Measurements from ENCODE around the gene KLHL7. TPM values are rescaled to one million over a fixed set of nuclear protein-coding genes. Genes with fewer than 3 reads are reported as not detected.

The KLHL7 gene
- total RNA-seq, 1 donor from 2014 or later, result 21.6 TPM

- no peak for DNase-seq (ENCODE audit: extremely low spot score in 2 of 2)
- peaks cover 0 to 14% of the 10 kb centered on the region in 2 donors for H3K36me3 ChIP-seq
- H3K9me3 ChIP-seq, result no peaks in the 10 kb centered on the region
- no peak overlapping the region for H3K4me3 ChIP-seq
- intact Hi-C loops (cut with DNase I), result no loop called here
- no peaks in the 10 kb centered on the region for H3K27me3 ChIP-seq
- H3K27ac ChIP-seq, result no peak overlapping the region
- H3K4me1 ChIP-seq, result no peaks in the 10 kb centered on the region
- no peak for TF ChIP-seq CTCF (IDR thresholded peaks at IDR 0.05)
- no peak for TF ChIP-seq POLR2A (IDR thresholded peaks at IDR 0.05)
- TF ChIP-seq POLR2AphosphoS5 (IDR thresholded peaks at IDR 0.05; ENCODE audit: insufficient read depth in 1 of 2, low read depth in 1 of 2), result no peak
Measured at GRCh38 chr7:23164846-23165245, 59.3 kb downstream of the KLHL7 start.

- TF ChIP-seq CTCF (IDR thresholded peaks at IDR 0.05), result no peak
- no peak for TF ChIP-seq POLR2AphosphoS5 (IDR thresholded peaks at IDR 0.05; ENCODE audit: insufficient read depth in 1 of 2, low read depth in 1 of 2)
- no peak for TF ChIP-seq POLR2A (IDR thresholded peaks at IDR 0.05)
- intact Hi-C loops (cut with DNase I), result no loop called here
- peaks cover 0 to 14% of the 10 kb centered on the region in 2 donors for H3K36me3 ChIP-seq
- DNase-seq (ENCODE audit: extremely low spot score in 2 of 2), result no peak
- H3K27ac ChIP-seq, result no peak overlapping the region
- no peaks in the 10 kb centered on the region for H3K27me3 ChIP-seq
- H3K4me1 ChIP-seq, result no peaks in the 10 kb centered on the region
- no peaks in the 10 kb centered on the region for H3K9me3 ChIP-seq
- no peak overlapping the region for H3K4me3 ChIP-seq
Measured at GRCh38 chr7:23165316-23165715, 59.7 kb downstream of the KLHL7 start.

DNA sequence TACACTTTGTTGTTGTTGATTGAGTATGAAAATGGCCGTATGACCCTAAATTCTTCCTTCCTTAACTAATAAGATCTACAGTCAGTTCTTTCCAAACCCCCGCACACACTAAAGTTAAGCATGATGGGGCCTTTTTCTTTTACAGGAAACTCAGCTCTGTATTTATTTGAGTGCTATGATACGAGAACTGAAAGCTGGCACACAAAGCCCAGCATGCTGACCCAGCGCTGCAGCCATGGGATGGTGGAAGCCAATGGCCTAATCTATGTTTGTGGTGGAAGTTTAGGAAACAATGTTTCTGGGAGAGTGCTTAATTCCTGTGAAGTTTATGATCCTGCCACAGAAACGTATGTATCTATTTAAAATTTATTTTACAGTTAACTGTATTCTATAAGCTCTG, 62.1 kb downstream of the KLHL7 start:
- Histone ChIP-seq H3K4me1 (no peaks in the 10 kb centered on the region), H3K9me3 (no peaks in the 10 kb centered on the region), H3K36me3 (peaks cover 0 to 14% of the 10 kb centered on the region in 2 donors), H3K4me3 (no peak overlapping the region), H3K27me3 (no peaks in the 10 kb centered on the region), H3K27ac (no peak overlapping the region)
- intact Hi-C loops (cut with DNase I), result no loop called here
- TF ChIP-seq CTCF (IDR thresholded peaks at IDR 0.05) (no peak), POLR2A (IDR thresholded peaks at IDR 0.05) (no peak)
- DNase-seq (ENCODE audit: extremely low spot score in 2 of 2), result no peak

- Histone ChIP-seq H3K27ac (no peak overlapping the region), H3K4me1 (no peaks in the 10 kb centered on the region), H3K4me3 (no peak overlapping the region), H3K9me3 (no peaks in the 10 kb centered on the region), H3K36me3 (peaks cover 0 to 14% of the 10 kb centered on the region in 2 donors), H3K27me3 (no peaks in the 10 kb centered on the region)
- TF ChIP-seq POLR2A (IDR thresholded peaks at IDR 0.05) (no peak), POLR2AphosphoS5 (IDR thresholded peaks at IDR 0.05; ENCODE audit: insufficient read depth in 1 of 2, low read depth in 1 of 2) (no peak), CTCF (IDR thresholded peaks at IDR 0.05) (no peak)
- DNase-seq (ENCODE audit: extremely low spot score in 2 of 2), result no peak
- intact Hi-C loops (cut with DNase I), result no loop called here
Measured at GRCh38 chr7:23168111-23168885, 62.7 kb downstream of the KLHL7 start.

DNA sequence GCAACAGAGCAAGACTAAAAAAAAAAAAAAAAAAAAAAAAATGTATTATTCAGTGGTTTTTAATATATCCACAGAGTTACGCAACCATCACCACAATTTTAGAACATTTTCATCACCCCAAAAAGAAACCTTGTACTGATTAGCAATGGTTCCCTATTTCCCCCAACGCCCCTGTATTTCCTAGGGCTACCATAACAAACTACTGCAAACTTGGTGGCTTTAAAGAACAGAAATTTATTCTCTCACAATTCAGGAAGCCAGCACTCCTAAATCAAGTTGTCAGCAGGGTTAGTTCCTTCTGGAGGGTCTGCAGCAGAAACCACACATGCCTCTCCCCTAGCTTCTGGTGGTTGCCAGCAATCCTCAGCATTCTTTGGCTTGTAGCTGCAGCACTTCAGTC, 70.4 kb downstream of the KLHL7 start:
- Histone ChIP-seq H3K36me3 (peaks cover 0 to 3% of the 10 kb centered on the region in 2 donors), H3K27ac (no peak overlapping the region), H3K9me3 (no peaks in the 10 kb centered on the region), H3K4me1 (no peaks in the 10 kb centered on the region), H3K27me3 (no peaks in the 10 kb centered on the region), H3K4me3 (no peak overlapping the region)
- intact Hi-C loops (cut with DNase I), result no loop called here
- TF ChIP-seq POLR2AphosphoS5 (IDR thresholded peaks at IDR 0.05; ENCODE audit: insufficient read depth in 1 of 2, low read depth in 1 of 2) (no peak), POLR2A (IDR thresholded peaks at IDR 0.05) (no peak), CTCF (IDR thresholded peaks at IDR 0.05) (no peak)
- DNase-seq (ENCODE audit: extremely low spot score in 2 of 2), result no peak

Measured in vagina (tissue), 2 donors.